ENCODE measurements around the gene DNM2. TPM values are rescaled to one million over a fixed set of nuclear protein-coding genes. Genes with fewer than 3 reads are reported as not detected.

DNM2 gene
- total RNA-seq, 3 donors from 2014 or later, result 318 to 602 (median 562) TPM

- H3K4me1 ChIP-seq (ENCODE audit: low read depth), result peaks cover 75% of the 10 kb centered on the region
- no peak for ATAC-seq
- intact Hi-C loops (cut with DNase I, micrococcal nuclease), result no loop called here
These were observed 9.9 kb downstream of the DNM2 start for GRCh38 chr19:10727685-10728201.

GRCh38 chr19:10729411-10729810, 11.5 kb downstream of the DNM2 start:
- intact Hi-C loops (cut with DNase I, micrococcal nuclease), result no loop called here
- ATAC-seq (no peak), DNase-seq (peak in 1 of 3 donors; percentile 31)
- Histone ChIP-seq H3K4me3 (no peak overlapping the region), H3K4me1 (ENCODE audit: low read depth) (peaks cover 68% of the 10 kb centered on the region), H3K36me3 (ENCODE audit: low read depth) (no peaks in the 10 kb centered on the region), H3K9me3 (no peaks in the 10 kb centered on the region)
- TF ChIP-seq CTCF (IDR thresholded peaks at IDR 0.05), result no peak

More at GRCh38 chr19:10727685-10728201, 9.9 kb downstream of the DNM2 start:
- Histone ChIP-seq H3K36me3 (ENCODE audit: low read depth) (no peaks in the 10 kb centered on the region), H3K4me3 (no peak overlapping the region), H3K9me3 (no peaks in the 10 kb centered on the region)
- TF ChIP-seq CTCF (IDR thresholded peaks at IDR 0.05), result no peak
- DNase-seq, result no peak

- DNase-seq (no peak), ATAC-seq (peak; percentile 15)
- H3K36me3 ChIP-seq (ENCODE audit: low read depth), result no peaks in the 10 kb centered on the region
- peaks cover 61% of the 10 kb centered on the region for H3K4me1 ChIP-seq (ENCODE audit: low read depth)
- no peak overlapping the region for H3K4me3 ChIP-seq
- intact Hi-C loops (cut with DNase I, micrococcal nuclease), result no loop called here
- H3K9me3 ChIP-seq, result no peaks in the 10 kb centered on the region
- no peak for TF ChIP-seq CTCF (IDR thresholded peaks at IDR 0.05)
These were observed 13.1 kb downstream of the DNM2 start for GRCh38 chr19:10730932-10731331.

- Histone ChIP-seq H3K36me3 (ENCODE audit: low read depth) (no peaks in the 10 kb centered on the region), H3K4me3 (no peak overlapping the region), H3K9me3 (no peaks in the 10 kb centered on the region), H3K4me1 (ENCODE audit: low read depth) (peaks cover 68% of the 10 kb centered on the region)
- TF ChIP-seq CTCF (IDR thresholded peaks at IDR 0.05), result no peak
- DNase-seq, result no peak
- ATAC-seq, result no peak
- intact Hi-C loops (cut with DNase I, micrococcal nuclease), result no loop called here
These were observed 17.9 kb downstream of the DNM2 start for GRCh38 chr19:10735741-10736140.

- no peak for TF ChIP-seq CTCF (IDR thresholded peaks at IDR 0.05)
- H3K36me3 ChIP-seq (ENCODE audit: low read depth), result no peaks in the 10 kb centered on the region
- DNase-seq (peak in 2 of 3 donors; percentile 69 to 77), ATAC-seq (peak; percentile 31)
- no peaks in the 10 kb centered on the region for H3K9me3 ChIP-seq
- intact Hi-C loops (cut with DNase I, micrococcal nuclease), result no loop called here
- peaks cover 67% of the 10 kb centered on the region for H3K4me1 ChIP-seq (ENCODE audit: low read depth)
- no peak overlapping the region for H3K4me3 ChIP-seq
These were observed 18.3 kb downstream of the DNM2 start for GRCh38 chr19:10736189-10736588.

Data from mucosa of descending colon (tissue), 3 donors.